GM18868 (cell line): ENCODE measurements around the gene NTSR2.
"Not testable (repeated sequence)": the region's sequence is repeated elsewhere in the genome, so short reads cannot be mapped to it uniquely, and the experiment has no call there.

Experiments
- ATAC-seq: cut with Tn5 transposase; IDR thresholded peaks from one replicate; pipeline ENCODE4 v1.9.1; 2021; ENCODE audit warnings: mild to moderate bottlenecking, moderate library complexity; ENCODE audit not compliant: unreplicated experiment

Gene NTSR2

DNA sequence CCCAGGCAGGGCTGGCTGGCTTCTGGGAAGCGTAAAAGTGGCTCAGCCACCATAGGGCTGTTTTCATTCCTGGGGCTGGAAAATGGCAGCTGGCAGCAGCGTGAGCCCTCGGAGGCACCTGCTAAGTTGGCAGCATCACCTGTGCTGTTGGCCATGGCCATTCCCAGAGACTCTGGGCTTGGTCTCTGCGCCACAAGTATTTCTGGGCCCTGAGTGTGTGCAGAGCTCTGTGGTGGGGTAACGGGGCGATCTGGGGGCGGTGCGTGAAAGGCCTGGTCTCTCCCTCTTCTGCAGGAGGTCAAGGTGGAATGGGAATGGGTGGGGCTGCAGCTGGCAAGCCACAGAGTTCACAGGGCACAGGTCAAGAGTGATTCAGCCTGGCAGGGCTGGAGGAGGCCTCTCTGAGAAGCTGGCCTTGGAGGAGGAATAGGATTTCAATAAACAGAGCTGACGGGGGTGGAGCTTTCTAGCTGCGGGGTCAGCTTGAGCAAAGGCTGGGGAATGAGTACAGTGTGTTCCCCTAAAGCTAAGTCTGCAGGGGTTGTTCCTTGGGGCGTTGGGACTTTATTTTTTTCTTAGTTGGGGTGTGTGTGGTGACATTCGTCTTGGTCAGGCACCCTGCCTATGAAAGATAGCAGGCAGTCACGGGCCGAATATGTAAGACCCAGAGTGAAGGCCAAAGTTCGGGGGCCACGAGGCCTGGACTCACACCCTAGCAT lies 10.3 kb upstream of the NTSR2 start:
- ATAC-seq: no peak

GRCh38 chr2:11679486-11680181 lies 9.6 kb upstream of the NTSR2 start:
- no peak for ATAC-seq

DNA sequence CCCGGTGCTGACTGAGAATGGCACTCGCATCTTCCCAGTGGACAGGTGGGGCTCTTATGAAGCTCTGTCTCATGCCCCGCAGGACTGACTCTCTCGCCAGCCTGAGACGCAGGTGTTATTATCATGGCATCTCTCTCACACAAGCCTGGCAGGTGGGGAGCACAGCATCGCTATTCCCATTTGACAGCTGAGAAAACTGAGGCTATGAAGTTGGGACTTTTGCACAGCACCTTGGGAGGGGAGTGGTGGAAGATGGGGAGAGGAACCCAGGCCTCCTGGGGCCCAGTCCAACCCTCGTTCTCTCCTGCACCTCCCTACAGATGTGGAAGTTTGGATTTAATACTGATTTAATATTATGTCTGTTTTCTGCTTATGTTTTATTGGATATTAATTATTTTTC lies 9.0 kb upstream of the NTSR2 start:
- ATAC-seq: no peak

DNA sequence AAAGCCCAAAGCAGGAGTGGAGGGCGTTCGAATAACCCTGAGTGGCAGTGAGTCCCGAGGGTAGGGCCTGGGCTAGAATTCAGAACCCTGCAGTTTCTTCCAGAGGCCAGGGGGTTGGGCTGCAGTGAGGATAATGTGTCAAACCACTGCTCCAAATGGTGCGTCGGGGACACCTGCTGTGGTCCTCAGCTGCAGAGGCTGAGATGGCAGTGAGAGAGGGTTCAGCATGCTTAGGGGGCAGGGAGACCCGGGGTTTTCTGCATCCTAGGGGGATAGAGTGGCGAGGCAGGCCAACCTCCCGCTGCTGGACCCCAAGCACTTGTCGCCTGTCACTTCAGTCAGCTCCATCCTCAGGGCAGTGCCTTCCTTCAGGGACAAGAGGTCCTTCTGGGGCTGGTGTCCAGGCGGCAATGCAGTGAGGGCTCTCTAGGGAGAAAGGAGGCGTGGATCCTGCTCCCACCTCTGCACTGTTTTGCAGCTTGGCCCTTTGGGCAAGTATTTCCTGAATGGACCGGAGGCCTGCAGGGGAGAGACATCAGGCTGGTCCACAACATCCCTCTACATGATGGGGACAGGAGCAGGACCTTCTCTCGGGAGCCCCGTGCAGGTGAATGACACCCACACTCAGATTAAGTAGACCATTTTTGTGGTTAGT lies 8.4 kb upstream of the NTSR2 start:
- ATAC-seq: no peak

GRCh38 chr2:11677136-11678055 lies 7.4 kb upstream of the NTSR2 start:
- ATAC-seq: no peak

DNA sequence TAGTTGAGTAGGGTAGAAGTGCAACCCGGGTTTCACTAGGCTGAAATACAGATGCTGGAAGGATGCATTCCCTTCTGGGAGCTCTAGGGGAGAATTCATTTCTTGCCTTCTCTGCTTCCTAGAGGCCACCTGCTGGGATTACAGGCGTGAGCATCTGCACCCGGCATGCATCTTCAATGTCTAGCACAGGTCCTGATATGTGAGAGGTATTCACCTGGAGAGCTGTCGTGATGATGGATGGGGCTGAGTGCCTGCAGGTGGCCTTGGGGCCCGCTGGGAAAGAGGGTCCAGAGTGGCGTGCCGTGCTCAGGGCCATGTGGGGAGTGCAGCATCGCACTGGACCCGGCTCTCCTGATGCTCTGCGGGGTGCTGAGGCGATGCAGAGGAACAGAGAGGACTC lies 6.6 kb upstream of the NTSR2 start:
- ATAC-seq: no peak

GRCh38 chr2:11675423-11676112 lies 5.6 kb upstream of the NTSR2 start:
- ATAC-seq: no peak

DNA sequence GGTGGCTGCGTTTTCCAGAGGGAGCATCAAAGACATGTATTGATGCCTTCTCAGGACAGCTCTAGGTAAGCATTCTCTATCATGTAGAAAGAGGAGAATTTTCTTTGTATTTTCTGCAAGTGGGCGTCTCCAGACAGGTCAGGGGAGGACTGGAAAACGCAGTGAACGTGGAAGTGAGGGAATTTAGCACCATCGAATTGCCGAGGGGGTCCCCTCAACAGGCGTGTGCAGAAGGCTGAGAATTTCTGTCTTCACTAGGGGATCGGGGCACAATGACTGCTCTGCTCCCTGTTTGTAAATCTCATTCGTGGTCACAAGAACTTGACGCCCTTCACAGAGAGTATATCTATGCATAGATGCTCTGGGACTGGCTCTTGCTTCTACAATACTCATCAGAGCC lies 5.0 kb upstream of the NTSR2 start:
- ATAC-seq: no peak

DNA sequence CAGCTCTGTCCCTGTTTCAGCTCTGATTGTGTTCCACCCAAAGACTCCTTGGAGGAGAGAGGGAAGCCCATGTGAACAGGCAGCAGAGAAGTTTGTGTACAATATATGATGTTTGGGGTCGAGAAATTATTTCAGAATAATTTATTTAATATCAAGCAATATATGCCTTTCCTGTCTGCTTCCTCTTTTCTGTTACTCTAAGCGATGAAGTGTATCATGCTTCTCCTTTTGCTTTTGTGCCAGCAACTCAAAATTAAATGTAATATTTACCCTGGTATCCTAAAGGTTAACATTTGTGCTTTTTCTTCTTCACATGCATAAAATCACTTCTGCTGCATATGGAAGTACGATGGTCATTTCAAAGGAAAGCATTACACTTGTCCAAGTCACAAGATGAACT lies 2.4 kb upstream of the NTSR2 start:
- no peak for ATAC-seq

DNA sequence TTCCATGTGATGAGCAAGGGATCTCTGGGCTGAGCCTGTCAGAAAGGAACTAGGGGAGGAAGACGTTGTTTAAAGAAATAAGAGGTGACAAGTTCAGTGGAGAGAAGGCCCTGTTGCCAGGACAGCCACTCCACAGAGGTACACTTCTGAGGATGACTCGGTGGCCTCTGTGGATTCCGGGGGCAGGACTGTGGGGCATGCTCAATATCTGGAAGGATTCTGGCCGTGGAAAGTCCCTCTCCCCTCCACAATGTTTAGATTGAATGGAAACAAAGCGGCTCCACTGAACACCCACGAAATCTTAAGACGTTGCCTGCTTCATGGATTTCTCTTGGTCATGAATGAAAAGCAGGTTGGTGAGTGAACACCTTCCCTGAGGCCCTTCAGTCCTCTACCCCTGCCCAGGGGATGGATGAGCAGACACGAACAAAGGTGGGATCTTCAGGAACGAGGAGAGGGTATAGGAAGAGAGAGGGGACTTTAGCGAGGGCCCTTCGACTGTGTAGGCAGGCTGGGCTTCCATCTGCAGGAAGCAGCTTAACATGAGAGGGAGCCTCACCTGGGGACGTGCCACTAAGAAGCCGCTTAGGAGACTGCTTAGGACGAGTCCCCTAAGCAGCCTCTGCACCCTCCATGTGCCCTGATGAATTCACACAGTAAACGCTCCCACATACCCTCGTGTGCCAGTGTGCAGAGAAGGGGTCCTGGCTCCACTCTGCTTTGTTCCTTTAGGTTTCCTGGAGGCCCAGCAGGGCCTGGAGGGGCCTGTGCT lies 1.9 kb downstream of the NTSR2 start:
- ATAC-seq: no peak

GRCh38 chr2:11667194-11667593 lies 2.8 kb downstream of the NTSR2 start:
- no peak for ATAC-seq

DNA sequence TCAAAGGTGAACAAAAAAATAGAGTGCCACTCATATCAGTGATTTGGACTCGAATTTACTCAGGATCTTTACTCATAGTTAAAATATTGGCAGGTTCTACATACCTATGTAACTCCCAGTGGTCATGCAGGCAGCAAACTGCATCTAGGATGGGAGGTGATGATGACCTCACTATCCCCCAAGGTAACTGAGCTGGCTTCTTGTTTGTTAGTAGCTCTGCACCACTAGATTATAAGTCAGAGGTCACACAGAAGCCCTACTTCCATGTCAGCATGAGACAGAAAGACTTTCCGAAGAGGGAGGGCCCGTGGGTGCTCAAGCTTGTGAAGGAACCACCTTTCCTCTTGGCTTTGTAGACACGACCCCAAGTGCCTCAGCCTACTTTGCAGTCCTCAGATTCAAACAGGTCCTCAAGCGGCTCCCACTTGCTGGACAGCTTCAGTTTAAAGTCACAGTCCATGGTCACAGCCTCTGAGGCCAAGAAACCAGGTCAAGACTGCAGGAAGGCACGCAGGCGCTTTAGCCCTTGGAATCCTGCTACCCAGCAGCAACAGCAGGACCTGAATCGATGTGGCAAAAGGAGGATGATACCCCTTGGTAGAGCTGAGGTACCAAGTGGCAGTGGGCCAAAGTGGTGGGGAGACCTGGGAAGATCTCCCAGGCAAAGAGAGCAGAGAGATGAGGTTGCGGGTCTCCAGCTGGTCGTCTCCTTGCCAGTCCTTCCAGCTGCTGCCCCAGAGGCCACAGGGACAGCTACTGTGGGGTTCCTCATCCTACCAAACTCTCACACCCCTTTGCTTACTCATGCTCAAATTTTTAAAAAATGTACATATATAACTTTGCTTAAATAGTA lies 4.3 kb downstream of the NTSR2 start:
- no peak for ATAC-seq

DNA sequence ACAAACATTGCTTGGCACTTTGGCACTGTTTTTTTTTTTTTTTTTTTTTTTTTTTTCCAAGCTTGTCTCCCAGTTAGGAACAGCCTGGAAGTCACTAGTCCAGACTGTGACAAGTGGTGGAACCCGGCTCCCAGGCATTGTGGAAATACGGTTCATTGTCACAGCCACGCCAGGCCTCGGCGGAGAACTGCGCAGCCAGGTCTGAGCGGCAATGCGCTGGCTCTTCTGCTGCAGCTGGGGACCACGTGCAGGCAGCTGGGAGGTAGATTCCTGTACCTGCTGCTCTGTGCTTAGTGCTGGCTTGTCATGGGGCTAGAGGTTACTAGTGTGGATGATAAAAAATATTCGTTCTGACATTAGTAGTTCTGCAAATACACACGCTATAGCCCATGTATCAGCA lies 5.0 kb downstream of the NTSR2 start:
- no peak for ATAC-seq

DNA sequence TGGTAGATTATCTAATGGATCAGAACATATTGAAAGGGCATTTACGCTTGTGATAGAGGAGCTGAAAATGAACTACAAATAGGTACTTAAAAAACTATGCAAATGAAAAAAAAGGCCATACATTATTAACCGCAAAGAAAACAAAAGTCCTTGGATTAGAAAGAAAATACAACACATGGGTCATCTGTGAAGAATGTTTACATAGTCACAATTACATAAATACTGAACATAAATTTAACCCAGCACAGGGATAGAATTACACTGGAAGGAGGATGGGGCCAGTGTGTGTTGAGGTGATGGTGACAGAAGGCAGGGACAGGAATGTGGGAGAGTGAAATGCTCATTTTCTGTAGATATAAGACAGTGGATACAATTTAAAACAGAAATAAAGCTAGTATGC lies 6.6 kb downstream of the NTSR2 start:
- no peak for ATAC-seq

GRCh38 chr2:11662882-11663281 lies 7.1 kb downstream of the NTSR2 start:
- ATAC-seq: no peak

DNA sequence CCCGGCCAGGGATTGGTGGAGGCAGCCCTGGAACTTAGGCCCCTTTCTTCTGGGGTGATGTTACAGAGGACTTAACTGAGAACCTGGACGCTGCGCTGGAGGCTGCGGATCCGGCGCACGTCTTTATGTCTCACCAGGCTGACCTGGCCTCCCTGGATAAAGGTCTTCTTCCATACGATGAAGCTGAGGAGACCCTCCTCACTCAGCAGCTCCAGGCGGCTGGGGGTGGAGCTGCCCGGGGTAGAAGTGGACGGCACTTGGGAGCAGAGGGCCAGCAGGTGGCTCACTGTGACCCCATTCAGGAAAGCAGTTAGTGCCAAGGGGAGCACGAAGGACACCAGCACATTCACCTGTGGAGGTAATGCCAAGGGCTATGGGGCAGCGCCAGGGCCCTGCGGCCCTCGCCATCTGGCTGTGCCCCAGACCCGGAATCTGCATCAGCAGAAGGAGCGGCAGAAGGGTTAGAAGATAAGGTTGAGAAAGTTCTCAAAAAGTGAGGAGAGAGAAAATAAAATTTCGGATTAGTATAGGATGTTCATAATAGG lies 8.0 kb downstream of the NTSR2 start:
- no peak for ATAC-seq

DNA sequence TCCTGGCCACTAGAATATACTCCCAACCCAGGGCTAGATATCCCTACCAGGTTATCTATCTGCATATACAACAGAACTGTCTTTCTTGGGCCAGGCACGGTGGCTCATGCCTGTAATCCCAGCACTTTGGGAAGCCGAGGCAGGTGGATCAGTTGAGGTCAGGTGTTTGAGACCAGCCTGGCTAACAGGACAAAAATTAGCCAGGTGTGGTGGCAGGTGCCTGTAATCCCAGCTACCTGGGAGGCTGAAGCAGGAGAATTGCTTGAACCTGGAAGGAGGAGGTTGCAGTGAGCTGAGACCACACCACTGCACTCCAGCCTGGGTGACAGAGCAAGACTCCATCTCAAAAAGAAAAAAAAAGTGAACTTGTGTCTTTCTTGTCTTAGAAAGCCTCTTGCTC lies 9.6 kb downstream of the NTSR2 start:
- ATAC-seq: not testable (repeated sequence)

- no peak for ATAC-seq
Observed at GRCh38 chr2:11659851-11660250, 10.1 kb downstream of the NTSR2 start.

DNA sequence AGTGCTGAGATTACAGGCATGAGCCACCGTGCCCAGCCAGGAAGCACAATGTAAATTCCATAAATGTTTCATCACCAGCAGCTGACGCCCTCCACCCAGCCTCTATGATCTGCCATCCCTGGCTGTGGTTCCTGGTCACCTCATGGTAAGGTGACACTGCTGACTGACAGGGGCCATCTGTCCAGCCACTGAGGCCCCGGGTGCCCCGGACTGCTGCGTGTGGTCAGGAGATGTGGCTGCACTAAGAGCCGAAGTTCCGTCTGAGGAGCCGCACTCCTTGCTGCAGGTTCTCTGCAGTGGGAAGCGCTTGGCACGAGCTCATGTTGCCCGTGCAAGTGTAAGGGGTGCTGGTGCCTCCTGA lies 10.9 kb downstream of the NTSR2 start:
- ATAC-seq: no peak
